ENCODE measurements around the gene HAPLN2.

GRCh38 chr1:156670791-156671190, 51.6 kb downstream of the HAPLN2 start:
- TF ChIP-seq CTCF (IDR thresholded peaks at IDR 0.05; ENCODE audit: borderline replicate concordance, extremely low read depth, low read length, poor library complexity, severe bottlenecking): no peak
- TF ChIP-seq EZH2 (IDR thresholded peaks at IDR 0.05; ENCODE audit: borderline replicate concordance, low read depth, low read length, severe bottlenecking): no peak

Data from DND-41 (cell line).